Measurements from ENCODE around the gene CASS4. TPM values are rescaled to one million over a fixed set of nuclear protein-coding genes. Genes with fewer than 3 reads are reported as not detected.

The CASS4 gene
- total RNA-seq, 1 experiment from 2014 or later, result 0.13 TPM

DNA sequence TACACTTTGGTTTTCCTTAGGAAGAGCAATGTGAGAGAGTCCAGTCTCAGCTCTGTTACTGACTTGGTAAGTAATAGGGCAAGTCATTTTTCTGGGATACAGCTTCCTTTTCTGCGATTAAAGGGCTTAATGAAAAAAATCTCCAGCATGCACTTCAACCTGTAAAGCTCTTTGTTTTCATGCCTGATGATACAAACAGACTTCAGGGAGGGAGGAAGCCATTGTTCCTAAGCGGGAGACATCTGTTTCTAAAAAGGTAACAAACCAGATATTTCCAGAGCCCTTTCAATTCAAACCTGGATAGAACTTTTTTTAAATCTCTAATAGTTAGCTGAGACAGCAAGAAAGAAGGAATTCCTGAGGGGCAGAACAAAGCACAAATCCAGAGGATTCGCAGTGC is 5.2 kb upstream of the CASS4 start (continued):
- no peak for TF ChIP-seq AFF4 (CRISPR knock-in tag; IDR thresholded peaks at IDR 0.05; ENCODE audit: borderline replicate concordance)
- TF ChIP-seq, protein P1, sequence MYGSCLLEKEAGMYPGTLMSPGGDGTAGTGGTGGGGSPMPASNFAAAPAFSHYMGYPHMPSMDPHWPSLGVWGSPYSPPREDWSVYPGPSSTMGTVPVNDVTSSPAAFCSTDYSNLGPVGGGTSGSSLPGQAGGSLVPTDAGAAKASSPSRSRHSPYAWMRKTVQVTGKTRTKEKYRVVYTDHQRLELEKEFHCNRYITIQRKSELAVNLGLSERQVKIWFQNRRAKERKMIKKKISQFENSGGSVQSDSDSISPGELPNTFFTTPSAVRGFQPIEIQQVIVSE (CRISPR knock-in tag; IDR thresholded peaks at IDR 0.05; ENCODE audit: borderline replicate concordance), result no peak

- H3K4me1 Mint-ChIP-seq, result no peaks in the 10 kb centered on the region
- ChIA-PET POLR2A (no interaction called here), CTCF (no interaction called here)
- H3K27ac Mint-ChIP-seq, result no peak overlapping the region
- H3K27me3 Mint-ChIP-seq (ENCODE audit: low read depth), result no peaks in the 10 kb centered on the region
- H3K36me3 Mint-ChIP-seq, result peaks cover 35% of the 10 kb centered on the region
- no peak for ATAC-seq
- no peak for TF ChIP-seq SMAD3 (CRISPR knock-in tag; IDR thresholded peaks at IDR 0.05; ENCODE audit: borderline replicate concordance)
- TF ChIP-seq, protein P2, sequence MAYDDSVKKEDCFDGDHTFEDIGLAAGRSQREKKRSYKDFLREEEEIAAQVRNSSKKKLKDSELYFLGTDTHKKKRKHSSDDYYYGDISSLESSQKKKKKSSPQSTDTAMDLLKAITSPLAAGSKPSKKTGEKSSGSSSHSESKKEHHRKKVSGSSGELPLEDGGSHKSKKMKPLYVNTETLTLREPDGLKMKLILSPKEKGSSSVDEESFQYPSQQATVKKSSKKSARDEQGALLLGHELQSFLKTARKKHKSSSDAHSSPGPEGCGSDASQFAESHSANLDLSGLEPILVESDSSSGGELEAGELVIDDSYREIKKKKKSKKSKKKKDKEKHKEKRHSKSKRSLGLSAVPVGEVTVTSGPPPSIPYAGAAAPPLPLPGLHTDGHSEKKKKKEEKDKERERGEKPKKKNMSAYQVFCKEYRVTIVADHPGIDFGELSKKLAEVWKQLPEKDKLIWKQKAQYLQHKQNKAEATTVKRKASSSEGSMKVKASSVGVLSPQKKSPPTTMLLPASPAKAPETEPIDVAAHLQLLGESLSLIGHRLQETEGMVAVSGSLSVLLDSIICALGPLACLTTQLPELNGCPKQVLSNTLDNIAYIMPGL (CRISPR knock-in tag; IDR thresholded peaks at IDR 0.05), result no peak
- TF ChIP-seq MXD4 (CRISPR knock-in tag; IDR thresholded peaks at IDR 0.05; ENCODE audit: borderline replicate concordance), result no peak
- TF ChIP-seq HMGA2 (CRISPR knock-in tag; IDR thresholded peaks at IDR 0.05), result no peak
- TF ChIP-seq ATF6 (CRISPR knock-in tag; IDR thresholded peaks at IDR 0.05), result no peak
- no peak for TF ChIP-seq NR1H2 (CRISPR knock-in tag; IDR thresholded peaks at IDR 0.05)
- TF ChIP-seq GTF2I (CRISPR knock-in tag; conservative IDR thresholded peaks at IDR 0.05), result no peak
- TF ChIP-seq PRRX2 (CRISPR knock-in tag; IDR thresholded peaks at IDR 0.05), result no peak
- no peak for TF ChIP-seq E2F5 (CRISPR knock-in tag; IDR thresholded peaks at IDR 0.05)
- no peak for TF ChIP-seq JAZF1 (CRISPR knock-in tag; IDR thresholded peaks at IDR 0.05)
- no peak for TF ChIP-seq ESRRA (CRISPR knock-in tag; IDR thresholded peaks at IDR 0.05; ENCODE audit: borderline replicate concordance)
- TF ChIP-seq TCF7 (CRISPR knock-in tag; IDR thresholded peaks at IDR 0.05; ENCODE audit: low read depth), result no peak
- TF ChIP-seq, protein P3, sequence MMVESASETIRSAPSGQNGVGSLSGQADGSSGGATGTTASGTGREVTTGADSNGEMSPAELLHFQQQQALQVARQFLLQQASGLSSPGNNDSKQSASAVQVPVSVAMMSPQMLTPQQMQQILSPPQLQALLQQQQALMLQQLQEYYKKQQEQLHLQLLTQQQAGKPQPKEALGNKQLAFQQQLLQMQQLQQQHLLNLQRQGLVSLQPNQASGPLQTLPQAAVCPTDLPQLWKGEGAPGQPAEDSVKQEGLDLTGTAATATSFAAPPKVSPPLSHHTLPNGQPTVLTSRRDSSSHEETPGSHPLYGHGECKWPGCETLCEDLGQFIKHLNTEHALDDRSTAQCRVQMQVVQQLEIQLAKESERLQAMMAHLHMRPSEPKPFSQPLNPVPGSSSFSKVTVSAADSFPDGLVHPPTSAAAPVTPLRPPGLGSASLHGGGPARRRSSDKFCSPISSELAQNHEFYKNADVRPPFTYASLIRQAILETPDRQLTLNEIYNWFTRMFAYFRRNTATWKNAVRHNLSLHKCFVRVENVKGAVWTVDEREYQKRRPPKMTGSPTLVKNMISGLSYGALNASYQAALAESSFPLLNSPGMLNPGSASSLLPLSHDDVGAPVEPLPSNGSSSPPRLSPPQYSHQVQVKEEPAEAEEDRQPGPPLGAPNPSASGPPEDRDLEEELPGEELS (CRISPR knock-in tag; IDR thresholded peaks at IDR 0.05), result no peak
- no peak for TF ChIP-seq RELA (CRISPR knock-in tag; IDR thresholded peaks at IDR 0.05; ENCODE audit: borderline replicate concordance)
- TF ChIP-seq AFF4 (CRISPR knock-in tag; IDR thresholded peaks at IDR 0.05; ENCODE audit: borderline replicate concordance), result no peak
- TF ChIP-seq E2F4 (CRISPR knock-in tag; IDR thresholded peaks at IDR 0.05; ENCODE audit: borderline replicate concordance, low read depth), result no peak
- no peak for TF ChIP-seq OVOL2 (CRISPR knock-in tag; IDR thresholded peaks at IDR 0.05; ENCODE audit: borderline replicate concordance)
- no peak for TF ChIP-seq ZNF396 (CRISPR knock-in tag; IDR thresholded peaks at IDR 0.05; ENCODE audit: borderline replicate concordance)
- no peak for DNase-seq (ENCODE audit: low spot score)
- H3K4me3 Mint-ChIP-seq, result no peak overlapping the region
- no peaks in the 10 kb centered on the region for H3K9me3 Mint-ChIP-seq
Observed at GRCh38 chr20:56409521-56409920, 2.5 kb upstream of the CASS4 start.
